HCT116 (cell line): ENCODE data around the gene KCTD10. TPM values are rescaled to one million over a fixed set of nuclear protein-coding genes. Genes with fewer than 3 reads are reported as not detected.
"Not testable (repeated sequence)": the region's sequence is repeated elsewhere in the genome, so short reads cannot be mapped to it uniquely, and the experiment has no call there.

Source experiments
- ATAC-seq: fragments of 200-7000 bp; cut with Tn5 transposase; 2 replicates; pipeline ENCODE4 v1.9.1; 2020; ENCODE audit warnings: mild to moderate bottlenecking, moderate library complexity
- BruUV-seq: library from RNA; stranded (reverse); fragments of 400-500 nt; replicated peaks from 2 replicates; lab custom pipeline; 2021; lab: Mats Ljungman, UMichigan
- CTCF ChIA-PET: fragments of 300-600 bp; sonication (Branson Sonifier 250); formaldehyde crosslinking; loops from one replicate; lab custom pipeline; 2021; ENCODE audit warnings: antibody characterized with exemption; lab: Charles Lee
- POLR2A ChIA-PET: fragments of 300-600, 350-600 bp; sonication (Branson Sonifier 250); formaldehyde crosslinking; loops from one replicate; lab custom pipeline; 2021; ENCODE audit warnings: antibody characterized with exemption; lab: Charles Lee
- RAD21 ChIA-PET, 2 experiments: fragments of 300-600 bp; sonication (Branson Sonifier 250); formaldehyde crosslinking; loops; one replicate each; lab custom pipeline; 2023; ENCODE audit warnings: low total read pairs in 2 of 2; ENCODE audit not compliant: uncharacterized antibody in 2 of 2, unreplicated experiment in 2 of 2, low non-redundant PET in 1 of 2; lab: Charles Lee
- DNase-seq: peaks from one replicate; pipeline ENCODE4 v3.0.0-alpha.2; 2010; ENCODE audit warnings: low read depth, low spot score
- H2AFZ ChIP-seq: fragments of 200-600 bp; shearing (Covaris generic), sonication (generic); 2 replicates; pipeline ENCODE4 v1.6.1; 2017; ENCODE audit warnings: low read depth, mixed run types, mixed read lengths, antibody characterized with exemption, low read length; ENCODE audit not compliant: poor library complexity, severe bottlenecking
- H3K27ac ChIP-seq: 2 replicates; pipeline ENCODE4 v1.5.1; 2012; ENCODE audit warnings: low read depth, low read length
- H3K27me3 ChIP-seq: fragments of 200-600 bp; sonication (generic); 2 replicates; pipeline ENCODE4 v1.6.1; 2016; ENCODE audit warnings: mixed run types, low read length, mixed read lengths; ENCODE audit not compliant: insufficient read depth
- H3K36me3 ChIP-seq, 2 experiments: fragments of 200-500 bp in 1 of 2; fragments of 200-600 bp in 1 of 2; sonication (Bioruptor generic) in 1 of 2; sonication (generic) in 1 of 2; 2 replicates each; pipeline versions ENCODE4 v1.5.1 to v1.6.1; 2014 to 2016; ENCODE audit warnings: low read length in 2 of 2, inconsistent platforms in 1 of 2, mixed read lengths in 1 of 2, mixed run types in 1 of 2; ENCODE audit not compliant: insufficient read depth in 2 of 2, control insufficient read depth in 1 of 2
- H3K4me1 ChIP-seq, 2 experiments: fragments of 200-600 bp in 1 of 2; sonication (generic) in 1 of 2; 2 replicates each; pipeline versions ENCODE4 v1.5.1 to v1.6.1; 2012 to 2017; ENCODE audit warnings: low read length in 2 of 2, inconsistent platforms in 1 of 2, mild to moderate bottlenecking in 1 of 2, mixed read lengths in 1 of 2, mixed run types in 1 of 2, moderate library complexity in 1 of 2; ENCODE audit not compliant: insufficient read depth in 2 of 2, control insufficient read depth in 1 of 2
- H3K4me2 ChIP-seq: fragments of 200-600 bp; sonication (generic); 2 replicates; pipeline ENCODE4 v1.6.1; 2017; ENCODE audit warnings: mixed run types, low read length, mixed read lengths
- H3K4me3 ChIP-seq, 2 experiments: fragments of 200-600 bp in 1 of 2; sonication (generic) in 1 of 2; replicated peaks in 1 of 2; 2 replicates each; pipeline ENCODE4 v1.5.1; 2011 to 2016; ENCODE audit warnings: low read length in 2 of 2, control low read depth in 1 of 2, low read depth in 1 of 2, mild to moderate bottlenecking in 1 of 2, mixed read lengths in 1 of 2, mixed run types in 1 of 2
- H3K79me2 ChIP-seq: fragments of 200-600 bp; sonication (generic); 2 replicates; pipeline ENCODE4 v1.6.1; 2017; ENCODE audit warnings: mild to moderate bottlenecking, mixed run types, low read length, moderate library complexity, mixed read lengths; ENCODE audit not compliant: insufficient read depth
- H3K9ac ChIP-seq: fragments of 200-600 bp; sonication (generic); 2 replicates; pipeline ENCODE4 v1.6.1; 2016; ENCODE audit warnings: low read length, mixed read lengths
- H3K9me2 ChIP-seq: fragments of 200-600 bp; sonication (generic), shearing (Covaris generic); 2 replicates; pipeline ENCODE4 v1.6.1; 2017; ENCODE audit warnings: mixed run types, mild to moderate bottlenecking, moderate library complexity; ENCODE audit not compliant: insufficient read depth
- H3K9me3 ChIP-seq, 2 experiments: fragments of 200-500 bp in 1 of 2; fragments of 200-600 bp in 1 of 2; sonication (Bioruptor generic) in 1 of 2; sonication (generic) in 1 of 2; 2 replicates each; pipeline ENCODE4 v1.6.1; 2014 to 2017; ENCODE audit warnings: low read length in 2 of 2, mixed read lengths in 2 of 2, inconsistent platforms in 1 of 2, low read depth in 1 of 2, mild to moderate bottlenecking in 1 of 2, mixed run types in 1 of 2, moderate library complexity in 1 of 2; ENCODE audit not compliant: control insufficient read depth in 1 of 2, insufficient read depth in 1 of 2
- H4K20me1 ChIP-seq: fragments of 200-600 bp; sonication (generic), shearing (Covaris generic); 2 replicates; pipeline ENCODE4 v1.6.1; 2017; ENCODE audit warnings: mixed run types, mild to moderate bottlenecking, moderate library complexity; ENCODE audit not compliant: insufficient read depth
- ATF3 ChIP-seq: IDR thresholded peaks from 2 replicates; pipeline ENCODE4 v1.6.1; 2012
- EGR1 ChIP-seq: IDR thresholded peaks from 2 replicates; pipeline ENCODE4 v1.6.1; 2012; ENCODE audit warnings: low read depth
- ELF1 ChIP-seq: IDR thresholded peaks from 2 replicates; pipeline ENCODE4 v1.6.1; 2012; ENCODE audit warnings: low read depth, borderline replicate concordance
- EZH2 ChIP-seq: fragments of 200-600 bp; sonication (generic); IDR thresholded peaks from 2 replicates; pipeline ENCODE4 v1.6.1; 2017; ENCODE audit warnings: antibody characterized with exemption, mixed run types
- EZH2phosphoT487 ChIP-seq: fragments of 200-600 bp; IDR thresholded peaks from 2 replicates; pipeline ENCODE4 v1.6.1; 2018; ENCODE audit warnings: antibody characterized with exemption, borderline replicate concordance
- JUND ChIP-seq: IDR thresholded peaks from 2 replicates; pipeline ENCODE4 v1.6.1; 2012
- POLR2A ChIP-seq: IDR thresholded peaks from 2 replicates; pipeline ENCODE4 v1.7.0; 2011; ENCODE audit warnings: borderline replicate concordance; ENCODE audit not compliant: insufficient read depth, insufficient read length; ENCODE audit errors: extremely low read depth
- POLR2AphosphoS5 ChIP-seq: IDR thresholded peaks from 2 replicates; pipeline ENCODE4 v1.6.1; 2011; ENCODE audit warnings: mild to moderate bottlenecking, low read depth, low read length, moderate library complexity
- RAD21 ChIP-seq: IDR thresholded peaks from 2 replicates; pipeline ENCODE4 v1.6.1; 2012; ENCODE audit warnings: low read depth, mild to moderate bottlenecking
- SIN3A ChIP-seq: IDR thresholded peaks from 2 replicates; pipeline ENCODE4 v1.6.1; 2012; ENCODE audit warnings: low read depth
- SP1 ChIP-seq: IDR thresholded peaks from 2 replicates; pipeline ENCODE4 v1.6.1; 2012; ENCODE audit warnings: low read depth
- SRF ChIP-seq: IDR thresholded peaks from 2 replicates; pipeline ENCODE4 v1.6.1; 2012; ENCODE audit warnings: low read depth
- TCF7L2 ChIP-seq: IDR thresholded peaks from 2 replicates; pipeline ENCODE4 v1.7.0; 2011; ENCODE audit warnings: borderline replicate concordance, inconsistent platforms; ENCODE audit not compliant: insufficient read depth, insufficient read length; ENCODE audit errors: extremely low read depth
- YY1 ChIP-seq: IDR thresholded peaks from 2 replicates; pipeline ENCODE4 v1.6.1; 2011; ENCODE audit warnings: low read length, low read depth, moderate library complexity, mild to moderate bottlenecking; ENCODE audit not compliant: insufficient replicate concordance; ENCODE audit errors: extremely low read depth
- ZNF274 ChIP-seq: fragments of 200-500 bp; sonication (Bioruptor generic); IDR thresholded peaks from 2 replicates; pipeline ENCODE4 v1.6.1; 2014; ENCODE audit warnings: mild to moderate bottlenecking, low read depth, low read length, inconsistent platforms
- intact Hi-C: fragments of 100-400 bp; cut with micrococcal nuclease; formaldehyde crosslinking; loops from 2 replicates; pipeline ENCODE4 v1.10.0; 2022
- total RNA-seq: library from RNA; stranded (reverse); gene quantifications from one replicate; pipeline ENCODE4 v1.2.1, GENCODE V29; 2021; ENCODE audit not compliant: unreplicated experiment

The KCTD10 gene
- total RNA-seq, 1 experiment from 2014 or later: 34.7 TPM

- H3K79me2 ChIP-seq, H3K27me3 ChIP-seq, H4K20me1 ChIP-seq, H3K4me3 ChIP-seq, CTCF ChIA-PET, POLR2A ChIA-PET, H3K4me1 ChIP-seq, BruUV-seq, intact Hi-C loops, H2AFZ ChIP-seq, H3K9me2 ChIP-seq, RAD21 ChIA-PET, DNase-seq, H3K9ac ChIP-seq, H3K36me3 ChIP-seq, H3K9me3 ChIP-seq, H3K27ac ChIP-seq, H3K4me2 ChIP-seq, ATAC-seq: not testable (repeated sequence)
Observed at GRCh38 chr12:109439951-109440350, 37.1 kb downstream of the KCTD10 start.

GRCh38 chr12:109439181-109439580 is 37.9 kb downstream of the KCTD10 start:
- H3K27ac ChIP-seq: no peak overlapping the region
- no peak overlapping the region for H3K4me3 ChIP-seq
- DNase-seq: no peak
- no peaks in the 10 kb centered on the region for H4K20me1 ChIP-seq
- CTCF ChIA-PET: no interaction called here
- H3K27me3 ChIP-seq: no peaks in the 10 kb centered on the region
- no peaks in the 10 kb centered on the region for H3K79me2 ChIP-seq
- H3K9me2 ChIP-seq: no peaks in the 10 kb centered on the region
- POLR2A ChIA-PET: no interaction called here
- no peak overlapping the region for H3K9ac ChIP-seq
- H3K9me3 ChIP-seq: no peaks in the 10 kb centered on the region
- no peak for TF ChIP-seq SIN3A
- TF ChIP-seq ZNF274: no peak
- TF ChIP-seq RAD21: no peak
- no peak for TF ChIP-seq JUND
- no peak for TF ChIP-seq POLR2A
- BruUV-seq: no TSS peak
- H2AFZ ChIP-seq: no peak overlapping the region
- RAD21 ChIA-PET: no interaction called here
- H3K4me2 ChIP-seq: no peak overlapping the region
- intact Hi-C loops: no loop called here
- no peak for ATAC-seq
- H3K36me3 ChIP-seq: no peaks in the 10 kb centered on the region
- H3K4me1 ChIP-seq: no peaks in the 10 kb centered on the region

- RAD21 ChIA-PET: no interaction called here
- Histone ChIP-seq H3K27me3 (no peaks in the 10 kb centered on the region), H3K9me3 (no peaks in the 10 kb centered on the region), H3K4me1 (peaks cover 0 to 8% of the 10 kb centered on the region in 2 experiments; a peak in 2 of 4 replicates), H3K4me3 (no peak overlapping the region), H3K27ac (no peak overlapping the region), H3K79me2 (no peaks in the 10 kb centered on the region), H4K20me1 (no peaks in the 10 kb centered on the region), H3K9me2 (no peaks in the 10 kb centered on the region), H3K9ac (no peak overlapping the region), H3K4me2 (no peak overlapping the region), H2AFZ (no peak overlapping the region), H3K36me3 (no peaks in the 10 kb centered on the region)
- POLR2A ChIA-PET: no interaction called here
- BruUV-seq: no TSS peak
- CTCF ChIA-PET: no interaction called here
- DNase-seq (no peak), ATAC-seq (no peak)
- intact Hi-C loops: no loop called here
- no peak for TF ChIP-seq POLR2A
- TF ChIP-seq ATF3: no peak
- TF ChIP-seq POLR2AphosphoS5: no peak
- TF ChIP-seq TCF7L2: no peak
- TF ChIP-seq SRF: no peak
- no peak for TF ChIP-seq YY1
- TF ChIP-seq ELF1: no peak
- no peak for TF ChIP-seq EZH2phosphoT487
- no peak for TF ChIP-seq EGR1
- no peak for TF ChIP-seq EZH2
- TF ChIP-seq SP1: no peak
Observed at GRCh38 chr12:109436188-109436560, 40.9 kb downstream of the KCTD10 start.
